Muscle layer of colon (tissue), 2 donors: ENCODE data around the gene FOXP2.
"Not testable (repeated sequence)": the region's sequence is repeated elsewhere in the genome, so short reads cannot be mapped to it uniquely, and the experiment has no call there.

Experiments
- H3K27ac ChIP-seq: one replicate; pipeline ENCODE4 v1.7.0; 2013; ENCODE audit warnings: low read depth, mild to moderate bottlenecking, low read length, moderate library complexity
- H3K27me3 ChIP-seq, 2 donors: one replicate each; pipeline ENCODE4 v1.7.0; 2013; ENCODE audit warnings: low read length in 2 of 2, mild to moderate bottlenecking in 2 of 2; ENCODE audit not compliant: insufficient read depth in 2 of 2, control insufficient read depth in 1 of 2
- H3K36me3 ChIP-seq: one replicate; pipeline ENCODE4 v1.7.0; 2013; ENCODE audit warnings: mild to moderate bottlenecking, low read length; ENCODE audit not compliant: insufficient read depth
- H3K4me1 ChIP-seq: one replicate; pipeline ENCODE4 v1.7.0; 2013; ENCODE audit warnings: mild to moderate bottlenecking, low read length; ENCODE audit not compliant: insufficient read depth
- H3K4me3 ChIP-seq, 2 donors: one replicate each; pipeline ENCODE4 v1.7.0; 2013; ENCODE audit warnings: low read length in 2 of 2, low read depth in 1 of 2, mild to moderate bottlenecking in 1 of 2, moderate library complexity in 1 of 2
- H3K9ac ChIP-seq: one replicate; pipeline ENCODE4 v1.7.0; 2013; ENCODE audit warnings: low read length
- H3K9me3 ChIP-seq: one replicate; pipeline ENCODE4 v1.7.0; 2013; ENCODE audit warnings: mild to moderate bottlenecking, low read length
- donor health status: abdominal sarcoma.
- donor health status: Adenocarcinoma of cecum.

Gene FOXP2

GRCh38 chr7:114414156-114415063 lies at the start of gene FOXP2:
FOXP2 (plus strand) TSS chr7:114414815; CDS start chr7:114426512, 11,697 bp downstream.
- H3K9me3 ChIP-seq, result no peaks in the 10 kb centered on the region
- peak within 1 kb of the TSS; percentile 28 to 66 for H3K4me3 ChIP-seq
- no peaks in the 10 kb centered on the region for H3K27me3 ChIP-seq
- H3K27ac ChIP-seq, result peak within 1 kb of the TSS; percentile 70
- peaks cover 5% of the 10 kb centered on the region for H3K4me1 ChIP-seq
- no peaks in the 10 kb centered on the region for H3K36me3 ChIP-seq
- H3K9ac ChIP-seq, result peak within 1 kb of the TSS; percentile 85

GRCh38 chr7:114365791-114366190 lies 48.8 kb upstream of the FOXP2 start:
- H3K27me3 ChIP-seq, result no peaks in the 10 kb centered on the region
- H3K27ac ChIP-seq, result no peak overlapping the region
- no peaks in the 10 kb centered on the region for H3K4me1 ChIP-seq
- H3K36me3 ChIP-seq, result no peaks in the 10 kb centered on the region
- H3K9me3 ChIP-seq, result no peaks in the 10 kb centered on the region
- H3K4me3 ChIP-seq, result no peak overlapping the region
- H3K9ac ChIP-seq, result no peak overlapping the region

DNA sequence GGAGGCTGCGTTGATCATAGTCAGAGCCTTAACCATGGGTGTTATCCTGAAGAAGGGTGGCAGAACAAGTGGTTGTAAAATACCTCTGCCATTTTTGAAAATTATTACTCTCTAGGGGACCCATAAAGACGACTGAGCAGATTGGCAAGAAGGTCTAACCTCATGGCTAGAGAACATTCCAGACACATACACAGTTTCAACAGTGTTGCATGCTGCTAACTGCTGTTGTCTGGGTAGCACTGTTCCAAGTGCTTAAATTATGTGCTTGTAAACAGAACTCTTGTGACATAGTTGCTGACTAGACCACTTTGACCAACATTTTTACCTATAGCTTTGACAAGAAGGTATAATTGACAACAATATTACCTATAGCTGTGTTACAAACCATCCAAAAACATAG lies 46.1 kb upstream of the FOXP2 start:
- Histone ChIP-seq H3K27ac (no peak overlapping the region), H3K27me3 (no peaks in the 10 kb centered on the region), H3K9ac (no peak overlapping the region), H3K9me3 (no peaks in the 10 kb centered on the region), H3K4me1 (no peaks in the 10 kb centered on the region), H3K36me3 (no peaks in the 10 kb centered on the region), H3K4me3 (no peak overlapping the region)

DNA sequence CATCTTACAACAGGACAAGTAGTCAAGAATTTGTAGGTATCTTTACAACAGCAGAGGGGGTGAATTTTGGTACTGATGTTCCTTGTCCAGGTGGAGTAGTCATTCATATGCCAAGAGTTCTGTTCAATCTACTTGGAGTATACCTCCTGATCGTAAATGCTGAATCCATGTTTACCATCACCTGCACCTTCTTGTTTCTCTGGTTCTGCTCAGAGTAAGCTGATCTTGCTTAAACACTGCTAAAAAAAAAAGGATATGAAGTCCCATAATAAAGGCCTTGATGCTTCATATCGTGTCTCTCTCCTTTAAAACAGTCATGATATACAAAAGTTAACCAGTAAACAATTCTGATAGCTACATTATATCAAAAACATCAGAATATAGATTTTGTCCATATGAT lies 45.3 kb upstream of the FOXP2 start:
- Histone ChIP-seq H3K9ac (no peak overlapping the region), H3K4me3 (no peak overlapping the region), H3K27ac (no peak overlapping the region), H3K27me3 (no peaks in the 10 kb centered on the region), H3K9me3 (no peaks in the 10 kb centered on the region), H3K36me3 (no peaks in the 10 kb centered on the region), H3K4me1 (no peaks in the 10 kb centered on the region)

DNA sequence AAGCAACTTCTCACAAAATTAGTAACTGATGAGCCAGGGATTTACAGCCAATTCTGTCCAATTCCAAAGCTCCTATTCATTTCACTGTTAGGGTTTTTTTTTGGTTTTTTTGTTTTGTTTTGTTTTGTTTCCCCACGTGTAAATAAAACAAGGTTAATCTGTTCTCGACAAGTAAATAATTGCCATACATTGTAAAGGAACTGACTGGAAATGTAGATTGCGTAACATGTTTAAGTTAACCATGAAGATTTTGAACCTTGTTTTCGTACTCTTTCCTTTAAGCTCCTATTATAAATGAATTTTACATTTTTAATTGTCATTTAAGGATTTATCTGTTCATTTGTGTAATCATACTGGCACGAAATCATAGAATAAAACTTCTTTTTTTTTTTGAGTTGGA lies 42.0 kb upstream of the FOXP2 start:
- no peak overlapping the region for H3K27ac ChIP-seq
- no peaks in the 10 kb centered on the region for H3K36me3 ChIP-seq
- no peak overlapping the region for H3K4me3 ChIP-seq
- no peak overlapping the region for H3K9ac ChIP-seq
- no peaks in the 10 kb centered on the region for H3K27me3 ChIP-seq
- no peaks in the 10 kb centered on the region for H3K9me3 ChIP-seq
- no peaks in the 10 kb centered on the region for H3K4me1 ChIP-seq

GRCh38 chr7:114375907-114376306 lies 38.7 kb upstream of the FOXP2 start:
- Histone ChIP-seq H3K4me3 (no peak overlapping the region), H3K9ac (no peak overlapping the region), H3K27ac (no peak overlapping the region), H3K36me3 (no peaks in the 10 kb centered on the region), H3K9me3 (no peaks in the 10 kb centered on the region), H3K4me1 (no peaks in the 10 kb centered on the region), H3K27me3 (no peaks in the 10 kb centered on the region)

GRCh38 chr7:114383946-114384345 lies 30.7 kb upstream of the FOXP2 start:
- not testable (repeated sequence) for H3K9ac ChIP-seq, H3K27ac ChIP-seq, H3K4me1 ChIP-seq, H3K36me3 ChIP-seq, H3K27me3 ChIP-seq, H3K9me3 ChIP-seq, H3K4me3 ChIP-seq

- not testable (repeated sequence) for H3K27me3 ChIP-seq, H3K9ac ChIP-seq, H3K4me1 ChIP-seq, H3K27ac ChIP-seq, H3K4me3 ChIP-seq, H3K9me3 ChIP-seq, H3K36me3 ChIP-seq
Observed at GRCh38 chr7:114384346-114384745, 30.3 kb upstream of the FOXP2 start.

- H3K36me3 ChIP-seq, result no peaks in the 10 kb centered on the region
- no peaks in the 10 kb centered on the region for H3K4me1 ChIP-seq
- no peak overlapping the region for H3K9ac ChIP-seq
- no peaks in the 10 kb centered on the region for H3K27me3 ChIP-seq
- H3K9me3 ChIP-seq, result no peaks in the 10 kb centered on the region
- H3K27ac ChIP-seq, result no peak overlapping the region
- H3K4me3 ChIP-seq, result no peak overlapping the region
Observed at GRCh38 chr7:114388021-114388420, 26.6 kb upstream of the FOXP2 start.

GRCh38 chr7:114392686-114393085 lies 21.9 kb upstream of the FOXP2 start:
- no peak overlapping the region for H3K4me3 ChIP-seq
- no peaks in the 10 kb centered on the region for H3K4me1 ChIP-seq
- no peaks in the 10 kb centered on the region for H3K36me3 ChIP-seq
- H3K27ac ChIP-seq, result no peak overlapping the region
- no peaks in the 10 kb centered on the region for H3K9me3 ChIP-seq
- no peaks in the 10 kb centered on the region for H3K27me3 ChIP-seq
- no peak overlapping the region for H3K9ac ChIP-seq

DNA sequence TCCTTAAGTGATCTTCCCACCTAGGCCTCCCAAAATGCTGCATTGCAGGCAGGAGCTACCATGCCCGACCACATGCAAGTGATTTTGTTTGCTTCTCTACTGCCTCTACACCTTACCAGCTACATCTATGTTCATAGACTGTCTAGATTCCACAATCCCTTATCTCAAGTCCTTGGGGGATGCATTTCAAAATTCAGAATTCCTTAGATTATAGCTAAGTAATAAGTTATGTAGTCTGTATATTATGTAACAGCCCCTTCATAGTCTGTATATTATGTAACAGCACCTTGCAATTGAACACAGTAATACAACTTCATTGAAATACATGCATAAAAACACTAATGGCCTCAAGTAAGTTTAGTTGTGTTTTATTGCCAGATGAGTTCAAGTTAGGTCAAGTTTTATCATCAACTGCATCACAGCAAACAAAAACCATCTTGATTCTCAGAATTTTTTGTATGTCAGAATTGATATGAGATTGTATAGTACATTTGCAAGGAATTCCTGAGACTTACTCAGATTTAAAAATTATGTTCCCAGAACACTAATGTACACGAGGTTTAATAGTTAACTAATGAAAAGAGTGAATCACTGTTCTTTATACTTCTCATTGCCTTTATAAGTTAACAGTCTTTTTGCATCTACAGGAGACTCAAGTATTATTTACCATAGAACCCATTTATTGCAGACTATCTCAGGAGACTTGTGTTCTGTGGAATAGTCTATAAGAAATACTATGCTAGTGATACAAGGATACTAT lies 11.6 kb upstream of the FOXP2 start:
- Histone ChIP-seq H3K27ac (no peak overlapping the region), H3K27me3 (no peaks in the 10 kb centered on the region), H3K9me3 (no peaks in the 10 kb centered on the region), H3K36me3 (no peaks in the 10 kb centered on the region), H3K4me1 (peaks cover 20% of the 10 kb centered on the region), H3K9ac (no peak overlapping the region), H3K4me3 (no peak overlapping the region)
